Transverse colon (tissue), 4 donors: Measurements from ENCODE around the gene GPR89A.
"Not testable (repeated sequence)": the region's sequence is repeated elsewhere in the genome, so short reads cannot be mapped to it uniquely, and the experiment has no call there.

Experiments
- CTCF ChIP-seq, 5 experiments: fragments of 200-600 bp in 3 of 5; fragments of 450-650 bp in 2 of 5; sonication (generic) in 3 of 5; IDR thresholded peaks; 1 replicate in 2 of 5; 2 replicates in 3 of 5; pipeline ENCODE4 v1.5.1; 2016 to 2017; ENCODE audit warnings: antibody characterized with exemption in 5 of 5, inconsistent platforms in 3 of 5, mild to moderate bottlenecking in 2 of 5, moderate library complexity in 1 of 5
- POLR2A ChIP-seq: fragments of 450-650 bp; IDR thresholded peaks from one replicate; pipeline ENCODE4 v1.6.1; 2016; ENCODE audit warnings: antibody characterized with exemption, mild to moderate bottlenecking, moderate library complexity
- POLR2AphosphoS5 ChIP-seq, 3 donors: sonication (generic); formaldehyde crosslinking; IDR thresholded peaks; one replicate each; pipeline ENCODE4 v1.6.1; 2016; ENCODE audit warnings: antibody characterized with exemption in 3 of 3

DNA sequence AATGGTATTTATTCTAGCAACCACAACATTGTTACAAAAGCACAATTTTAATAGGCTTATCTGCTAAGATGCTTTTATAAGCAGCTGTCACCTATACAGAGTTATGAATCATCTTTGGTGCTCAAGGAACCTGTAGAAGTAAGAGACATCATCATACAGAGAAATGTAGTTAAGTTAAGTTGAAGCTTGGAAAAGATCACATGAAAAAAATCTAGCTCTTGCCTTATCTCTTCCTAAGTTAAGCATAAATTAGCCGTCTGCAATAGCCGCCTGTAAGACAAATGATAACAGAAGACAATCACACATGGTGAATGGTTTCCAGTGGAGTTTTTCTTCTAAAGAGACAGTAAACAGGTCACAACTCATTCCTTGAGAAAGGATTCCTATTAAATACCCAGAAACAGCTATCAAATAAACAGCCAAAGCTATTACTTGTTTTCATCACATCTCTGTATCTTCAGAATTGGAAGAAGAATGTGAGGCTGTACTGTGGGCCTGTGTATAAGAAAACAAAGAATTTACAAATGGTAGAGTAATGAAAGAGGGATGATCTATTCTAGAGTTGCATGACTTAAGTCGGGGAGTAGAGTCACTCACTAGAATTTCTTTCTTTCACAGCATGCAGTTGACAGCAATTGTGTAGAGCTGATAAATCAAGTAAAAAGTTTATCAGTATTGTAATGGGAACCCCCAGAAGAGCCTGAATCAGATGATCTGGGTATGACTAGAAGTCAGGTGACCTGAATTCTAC is 63.4 kb downstream of the GPR89A start:
- not testable (repeated sequence) for TF ChIP-seq CTCF (IDR thresholded peaks at IDR 0.05); POLR2AphosphoS5 (IDR thresholded peaks at IDR 0.05); POLR2A
